IMR-90 (cell line): ENCODE measurements around the gene RAD23B. TPM values are rescaled to one million over a fixed set of nuclear protein-coding genes. Genes with fewer than 3 reads are reported as not detected.

Experiments
- ATAC-seq: fragments of 200-7000 bp; cut with Tn5 transposase; 2 replicates; pipeline ENCODE4 v1.9.1; 2020; ENCODE audit warnings: low read depth, mild to moderate bottlenecking, moderate library complexity
- BruUV-seq: library from RNA; stranded (reverse); fragments of 400-500 nt; replicated peaks from 2 replicates; lab custom pipeline; 2021; lab: Mats Ljungman, UMichigan
- CTCF ChIA-PET: fragments of 300-600 bp; formaldehyde crosslinking; extraction: SDS; loops from one replicate; lab custom pipeline; 2021; ENCODE audit warnings: antibody characterized with exemption; lab: Yijun Ruan, JAX
- POLR2A ChIA-PET: fragments of 300-600 bp; sonication (Branson Sonifier 250); formaldehyde crosslinking; loops from one replicate; lab custom pipeline; 2022; ENCODE audit warnings: antibody characterized with exemption; ENCODE audit not compliant: unreplicated experiment; lab: Charles Lee
- DNase-seq: peaks from one replicate; pipeline ENCODE4 v3.0.0; 2013
- H2AFZ ChIP-seq: replicated peaks from 2 replicates; pipeline ENCODE3; 2013; ENCODE audit warnings: low read length, mild to moderate bottlenecking; ENCODE audit not compliant: poor library complexity
- H2AK5ac ChIP-seq: 2 replicates; pipeline ENCODE4 v1.6.1; 2013; ENCODE audit warnings: low read depth, low read length, inconsistent platforms
- H2AK9ac ChIP-seq: replicated peaks from 2 replicates; pipeline ENCODE3; 2013; ENCODE audit warnings: mild to moderate bottlenecking, low read depth, low read length, moderate library complexity; ENCODE audit not compliant: poor library complexity
- H2BK120ac ChIP-seq: 2 replicates; pipeline ENCODE4 v1.6.1; 2013; ENCODE audit warnings: low read depth, low read length, inconsistent platforms
- H2BK15ac ChIP-seq: 3 replicates; pipeline ENCODE4 v1.6.1; 2013; ENCODE audit warnings: low read depth, low read length, inconsistent platforms
- H2BK20ac ChIP-seq: 2 replicates; pipeline ENCODE4 v1.6.1; 2013; ENCODE audit warnings: low read depth, mild to moderate bottlenecking, inconsistent platforms, low read length, moderate library complexity
- H2BK5ac ChIP-seq: 2 replicates; pipeline ENCODE4 v1.6.1; 2013; ENCODE audit warnings: mild to moderate bottlenecking, low read depth, low read length, inconsistent platforms; ENCODE audit not compliant: poor library complexity, severe bottlenecking
- H3K14ac ChIP-seq: replicated peaks from 2 replicates; pipeline ENCODE4 v1.6.1; 2013; ENCODE audit warnings: low read depth, low read length, inconsistent platforms
- H3K18ac ChIP-seq: 2 replicates; pipeline ENCODE4 v1.6.1; 2013; ENCODE audit warnings: low read depth, low read length, control low read depth
- H3K23ac ChIP-seq: 2 replicates; pipeline ENCODE4 v1.6.1; 2013; ENCODE audit warnings: low read depth, low read length, inconsistent platforms
- H3K27ac ChIP-seq: 2 replicates; pipeline ENCODE4 v1.5.1; 2013; ENCODE audit warnings: mild to moderate bottlenecking, control low read depth, low read length; ENCODE audit not compliant: insufficient read depth
- H3K27me3 ChIP-seq: 2 replicates; pipeline ENCODE4 v1.6.1; 2013; ENCODE audit warnings: low read length; ENCODE audit not compliant: control insufficient read depth, insufficient read depth
- H3K36me3 ChIP-seq: 2 replicates; pipeline ENCODE4 v1.6.1; 2013; ENCODE audit warnings: low read length, mixed read lengths; ENCODE audit not compliant: control insufficient read depth, insufficient read depth
- H3K4ac ChIP-seq: 2 replicates; pipeline ENCODE4 v1.6.1; 2013; ENCODE audit warnings: low read depth, low read length, inconsistent platforms
- H3K4me1 ChIP-seq: 2 replicates; pipeline ENCODE4 v1.6.1; 2013; ENCODE audit warnings: low read length, mixed read lengths; ENCODE audit not compliant: control insufficient read depth, insufficient read depth
- H3K4me2 ChIP-seq: 2 replicates; pipeline ENCODE4 v1.6.1; 2013; ENCODE audit warnings: low read depth, mild to moderate bottlenecking, control low read depth, low read length, moderate library complexity
- H3K4me3 ChIP-seq: 2 replicates; pipeline ENCODE4 v1.5.1; 2013; ENCODE audit warnings: low read depth, mild to moderate bottlenecking, control low read depth, low read length, moderate library complexity; ENCODE audit not compliant: insufficient read depth
- H3K56ac ChIP-seq: 2 replicates; pipeline ENCODE4 v1.6.1; 2013; ENCODE audit warnings: low read length, inconsistent platforms; ENCODE audit not compliant: insufficient read depth; ENCODE audit errors: extremely low read depth
- H3K79me1 ChIP-seq, 2 experiments: 2 replicates each; pipeline ENCODE4 v1.6.1; 2013; ENCODE audit warnings: low read length in 2 of 2, inconsistent platforms in 1 of 2, low read depth in 1 of 2
- H3K9ac ChIP-seq: 2 replicates; pipeline ENCODE4 v1.6.1; 2013; ENCODE audit warnings: low read depth, low read length, control low read depth
- H3K9me1 ChIP-seq: 2 replicates; pipeline ENCODE4 v1.6.1; 2013; ENCODE audit warnings: low read length, inconsistent platforms; ENCODE audit not compliant: insufficient read depth
- H3K9me3 ChIP-seq: 2 replicates; pipeline ENCODE4 v1.6.1; 2013; ENCODE audit warnings: low read length; ENCODE audit not compliant: control insufficient read depth, insufficient read depth
- H4K20me1 ChIP-seq: 2 replicates; pipeline ENCODE4 v1.6.1; 2013; ENCODE audit warnings: low read length, inconsistent platforms; ENCODE audit not compliant: insufficient read depth
- H4K5ac ChIP-seq: 2 replicates; pipeline ENCODE4 v1.6.1; 2013; ENCODE audit warnings: mild to moderate bottlenecking, low read depth, low read length, control low read depth
- H4K8ac ChIP-seq, 2 experiments: 2 replicates each; pipeline ENCODE4 v1.6.1; 2013; ENCODE audit warnings: low read depth in 2 of 2, low read length in 2 of 2, control low read depth in 1 of 2, inconsistent platforms in 1 of 2
- H4K91ac ChIP-seq: 2 replicates; pipeline ENCODE4 v1.6.1; 2013; ENCODE audit warnings: low read depth, low read length, inconsistent platforms; ENCODE audit not compliant: insufficient read depth
- BHLHE40 ChIP-seq: fragments of 150-350 bp; IDR thresholded peaks from 2 replicates; pipeline ENCODE4 v1.6.1; 2016; ENCODE audit warnings: mild to moderate bottlenecking, low read depth, low read length
- CEBPB ChIP-seq: IDR thresholded peaks from 2 replicates; pipeline ENCODE4 v1.6.1; 2012; ENCODE audit warnings: low read depth, low read length, improper control_type of control experiment
- ELK1 ChIP-seq: fragments of 150-350 bp; IDR thresholded peaks from 2 replicates; pipeline ENCODE4 v1.6.1; 2016; ENCODE audit warnings: low read depth, mild to moderate bottlenecking, low read length, moderate library complexity, borderline replicate concordance
- FOS ChIP-seq: fragments of 150-350 bp; IDR thresholded peaks from 2 replicates; pipeline ENCODE4 v1.6.1; 2016; ENCODE audit warnings: low read depth, low read length
- MAFK ChIP-seq: IDR thresholded peaks from 2 replicates; pipeline ENCODE4 v1.6.1; 2012; ENCODE audit warnings: low read depth, low read length, improper control_type of control experiment
- MXI1 ChIP-seq: IDR thresholded peaks from 2 replicates; pipeline ENCODE4 v1.6.1; 2012; ENCODE audit warnings: low read depth, mild to moderate bottlenecking, low read length, moderate library complexity, borderline replicate concordance
- POLR2A ChIP-seq: IDR thresholded peaks from 2 replicates; pipeline ENCODE4 v1.6.1; 2012; ENCODE audit warnings: mild to moderate bottlenecking, low read depth, low read length
- RAD21 ChIP-seq: IDR thresholded peaks from 2 replicates; pipeline ENCODE4 v1.6.1; 2012; ENCODE audit warnings: low read length, improper control_type of control experiment
- RCOR1 ChIP-seq: IDR thresholded peaks from 2 replicates; pipeline ENCODE4 v1.6.1; 2012; ENCODE audit warnings: mild to moderate bottlenecking, low read length, improper control_type of control experiment; ENCODE audit not compliant: insufficient replicate concordance
- RFX5 ChIP-seq: IDR thresholded peaks from 2 replicates; pipeline ENCODE4 v1.8.0; 2012; ENCODE audit warnings: low read depth, mild to moderate bottlenecking, low read length, moderate library complexity
- SMC3 ChIP-seq: fragments of 150-350 bp; IDR thresholded peaks from 2 replicates; pipeline ENCODE4 v1.6.1; 2016; ENCODE audit warnings: low read depth, mild to moderate bottlenecking, antibody characterized with exemption, low read length, moderate library complexity
- USF2 ChIP-seq: fragments of 150-350 bp; IDR thresholded peaks from 2 replicates; pipeline ENCODE4 v1.6.1; 2017; ENCODE audit warnings: mild to moderate bottlenecking, antibody characterized with exemption, low read length, low read depth
- WGBS, 2 experiments: methylation state at CpG; one replicate each; pipeline versions ENCODE4 v1.1.5 to v1.1.7; 2013; ENCODE audit warnings: missing lambda C conversion rate in 2 of 2; ENCODE audit not compliant: insufficient read length in 1 of 2; ENCODE audit errors: extremely low coverage in 2 of 2; 5-methylcytosine and 5-hydroxymethylcytosine counted together
- dilution Hi-C: fragments of 300-500 bp; cut with HindIII; formaldehyde crosslinking; loops from one replicate; pipeline ENCODE4 v1.14.3; 2018; ENCODE audit warnings: low sequenced_read_pairs; ENCODE audit not compliant: unreplicated experiment
- in situ Hi-C: fragments of 300-500 bp; cut with MboI; formaldehyde crosslinking; loops from 3 replicates; pipeline ENCODE4 v1.14.3; 2019; ENCODE audit warnings: low sequenced_read_pairs, inconsistent platforms, mixed read lengths
- intact Hi-C: fragments of 100-400 bp; cut with micrococcal nuclease; formaldehyde crosslinking; loops from 2 replicates; pipeline ENCODE4 v1.10.0; 2022
- polyA plus RNA-seq, 3 experiments: library from polyadenylated mRNA; depleted of rRNA; stranded (reverse); fragments of >200 nt; gene quantifications; 2 replicates each; pipeline ENCODE4 v1.2.3, GENCODE V29; 2012; ENCODE audit warnings: low replicate concordance in 1 of 3
- total RNA-seq: library from RNA; depleted of rRNA; stranded (reverse); fragments of >200 nt; gene quantifications from 2 replicates; pipeline ENCODE4 v1.2.3, GENCODE V29; 2012

Gene RAD23B
- total and polyA plus RNA-seq, 2 of the 4 experiments (the other 2 are of a cell fraction): 126 to 148 TPM

- Histone ChIP-seq H2AFZ (no peak overlapping the region), H3K27ac (no peak overlapping the region), H3K9me3 (no peaks in the 10 kb centered on the region; the same call in 1 of the 2 replicates), H3K4ac (no peak overlapping the region), H4K5ac (no peak overlapping the region), H2AK5ac (no peak overlapping the region), H3K18ac (no peak overlapping the region), H3K9me1 (no peaks in the 10 kb centered on the region; the same call in 1 of the 2 replicates), H4K8ac (no peak overlapping the region), H3K23ac (no peak overlapping the region), H4K91ac (no peak overlapping the region), H3K27me3 (no peaks in the 10 kb centered on the region), H3K14ac (no peak overlapping the region), H3K56ac (no peak overlapping the region), H2BK20ac (no peak overlapping the region), H2BK5ac (no peak overlapping the region), H3K9ac (no peak overlapping the region), H2BK15ac (no peak overlapping the region), H3K4me3 (no peak overlapping the region), H3K36me3 (peaks cover 35% of the 10 kb centered on the region), H2AK9ac (no peak overlapping the region), H3K4me2 (no peak overlapping the region), H2BK120ac (no peak overlapping the region), H4K20me1 (peaks cover 34% of the 10 kb centered on the region), H3K79me1 (peaks cover 17 to 38% of the 10 kb centered on the region in 2 experiments), H3K4me1 (peaks cover 4% of the 10 kb centered on the region; the same call in 1 of the 2 replicates)
- DNase-seq (no peak), ATAC-seq (no peak)
- TF ChIP-seq MAFK: no peak
- no peak for TF ChIP-seq FOS
- TF ChIP-seq RFX5: no peak
- no peak for TF ChIP-seq BHLHE40
- TF ChIP-seq RCOR1: no peak
- no peak for TF ChIP-seq POLR2A
- TF ChIP-seq USF2: no peak
- no peak for TF ChIP-seq ELK1
- no peak for TF ChIP-seq SMC3
- no peak for TF ChIP-seq RAD21
- TF ChIP-seq MXI1: no peak
- TF ChIP-seq CEBPB: no peak
- no TSS peak for BruUV-seq
- ChIA-PET POLR2A (no interaction called here), CTCF (no interaction called here)
- intact Hi-C loops: no loop called here
- WGBS, 2 experiments: no CpG with 5 or more reads among the region's 1 CpG
- dilution Hi-C loops: no loop called here
- in situ Hi-C loops: no loop called here
These were observed 42.8 kb downstream of the RAD23B start for GRCh38 chr9:107325842-107326241.
